GM18870 (cell line): ENCODE data around the gene TCP11L1.
"Not testable (repeated sequence)": the region's sequence is repeated elsewhere in the genome, so short reads cannot be mapped to it uniquely, and the experiment has no call there.

Source experiments
- ATAC-seq: cut with Tn5 transposase; IDR thresholded peaks from one replicate; pipeline ENCODE4 v1.9.1; 2021; ENCODE audit warnings: moderate library complexity; ENCODE audit not compliant: unreplicated experiment

The TCP11L1 gene

GRCh38 chr11:33064866-33065265 lies 25.5 kb downstream of the TCP11L1 start:
- ATAC-seq: no peak

DNA sequence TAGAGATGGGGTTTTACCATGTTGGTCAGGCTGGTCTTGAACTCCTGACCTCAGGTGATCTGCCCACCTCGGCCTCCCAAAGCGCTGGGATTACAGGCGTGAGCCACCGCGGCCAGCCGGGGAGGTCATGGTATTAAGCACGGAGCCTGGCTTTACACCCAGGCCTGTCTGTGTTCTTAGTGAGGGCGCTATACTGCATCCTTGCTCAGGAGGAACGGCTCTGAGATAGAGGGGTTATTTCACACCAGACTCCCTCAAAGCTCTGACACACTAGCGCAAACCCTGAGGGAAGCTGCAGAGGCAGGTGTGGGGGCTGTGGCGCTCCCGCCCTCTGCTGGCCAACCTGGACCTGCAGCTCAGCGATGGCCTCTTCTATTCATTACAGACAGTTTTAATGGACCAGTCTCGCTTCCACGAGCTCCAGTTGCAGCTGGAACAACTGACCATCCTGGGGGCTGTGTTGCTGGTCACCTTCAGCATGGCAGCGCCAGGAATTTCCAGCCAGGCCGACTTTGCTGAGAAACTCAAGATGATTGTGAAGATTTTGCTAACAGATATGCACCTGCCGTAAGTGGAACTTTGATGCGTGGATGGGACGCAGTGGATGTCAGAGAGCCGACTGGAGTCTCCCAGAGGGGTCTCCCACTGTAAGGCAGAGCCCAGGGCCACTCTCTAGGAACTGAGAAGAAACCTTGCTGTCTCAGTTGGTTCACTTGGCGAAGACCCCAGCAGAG lies 26.2 kb downstream of the TCP11L1 start:
- ATAC-seq: no peak

GRCh38 chr11:33067294-33067693 lies 27.9 kb downstream of the TCP11L1 start:
- ATAC-seq: no peak

DNA sequence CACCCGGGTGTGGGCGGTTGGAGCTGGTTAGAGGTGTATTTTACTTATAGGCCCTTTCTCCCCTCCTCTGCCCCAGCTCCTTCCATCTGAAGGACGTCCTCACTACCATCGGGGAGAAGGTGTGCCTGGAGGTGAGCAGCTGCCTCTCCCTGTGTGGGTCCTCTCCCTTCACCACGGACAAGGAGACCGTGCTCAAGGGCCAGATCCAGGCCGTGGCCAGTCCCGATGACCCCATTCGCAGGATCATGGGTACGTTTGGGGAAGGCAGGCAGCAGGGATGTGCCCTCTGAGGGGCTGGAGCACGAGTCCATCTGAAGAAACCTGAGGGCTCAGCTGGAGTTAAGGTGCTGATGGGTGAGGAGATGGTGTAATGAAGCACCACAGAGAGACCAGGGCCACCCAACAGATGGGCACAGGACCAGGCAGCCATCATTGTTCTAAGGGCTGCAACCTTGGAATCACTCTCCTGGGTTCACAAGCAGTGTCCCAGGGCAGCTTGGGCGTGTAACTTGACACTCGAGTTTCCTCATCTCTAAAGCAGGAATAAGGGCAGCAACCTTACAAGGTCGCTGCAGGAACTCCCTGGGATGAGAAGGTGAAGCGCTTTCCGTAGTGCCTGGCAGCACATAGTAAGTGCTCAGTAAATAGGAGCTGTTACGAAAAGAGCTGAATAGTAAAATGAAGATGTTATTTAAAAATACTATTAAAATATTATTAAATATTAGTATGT lies 29.4 kb downstream of the TCP11L1 start:
- ATAC-seq: no peak

GRCh38 chr11:33072465-33072864 lies 33.1 kb downstream of the TCP11L1 start:
- no peak for ATAC-seq

- no peak for ATAC-seq
Measured at GRCh38 chr11:33083918-33084317, 44.5 kb downstream of the TCP11L1 start.

- no peak for ATAC-seq
Measured at GRCh38 chr11:33086017-33086416, 46.6 kb downstream of the TCP11L1 start.

DNA sequence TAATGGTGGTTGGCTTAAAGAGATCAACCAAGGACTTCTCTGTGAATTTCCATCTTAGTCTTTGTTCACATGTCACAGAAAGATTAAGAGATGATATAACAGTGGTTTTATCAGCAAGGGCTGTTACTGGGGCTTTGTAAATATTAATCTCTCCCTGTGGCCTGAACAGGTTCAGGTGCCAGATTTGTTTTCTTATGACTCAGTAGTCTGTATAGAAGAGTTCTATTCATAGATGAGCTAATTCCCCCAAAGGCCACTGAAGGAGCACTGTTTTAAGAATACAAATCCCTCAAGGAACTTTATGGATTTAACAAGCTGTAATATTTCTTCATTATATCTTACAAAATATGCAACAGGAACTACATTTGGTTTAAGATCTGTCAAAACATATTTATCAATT lies 50.4 kb downstream of the TCP11L1 start:
- no peak for ATAC-seq

DNA sequence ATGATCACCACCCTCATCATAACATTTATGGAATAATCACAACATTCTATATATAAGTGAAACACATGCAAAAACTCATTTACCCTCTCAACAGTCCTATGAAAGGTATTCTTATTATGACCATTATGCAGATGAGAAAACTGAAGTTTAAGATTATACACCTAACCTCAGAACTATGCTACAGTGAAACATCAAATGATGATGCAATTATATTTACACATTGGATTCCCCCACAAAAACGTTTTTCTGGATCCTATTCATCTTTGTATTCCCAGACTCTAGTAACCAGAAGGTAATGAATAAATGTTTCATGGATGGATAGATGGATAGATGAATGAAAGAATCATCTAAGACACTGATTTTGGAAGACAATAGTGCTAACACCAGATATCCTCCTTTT lies 54.8 kb downstream of the TCP11L1 start:
- no peak for ATAC-seq

DNA sequence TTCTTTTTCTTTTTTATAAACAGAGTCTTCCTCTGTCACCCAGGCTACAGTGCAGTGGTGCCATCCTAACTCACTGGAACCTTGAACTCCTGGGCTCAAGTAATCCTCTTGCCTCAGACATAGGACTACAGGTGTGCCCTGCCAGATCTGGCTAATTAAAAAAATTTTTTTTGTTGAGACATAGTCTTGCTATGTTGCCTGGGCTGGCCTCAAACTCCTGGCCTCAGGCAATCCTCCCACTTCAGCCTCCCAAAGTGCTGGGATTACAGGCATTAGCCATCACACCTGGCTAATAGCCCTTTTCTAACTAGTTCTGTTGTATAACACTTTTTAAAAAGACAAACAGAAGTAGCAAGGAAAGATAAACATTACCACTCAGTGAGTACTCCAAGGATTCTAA lies 64.5 kb downstream of the TCP11L1 start:
- ATAC-seq: no peak

DNA sequence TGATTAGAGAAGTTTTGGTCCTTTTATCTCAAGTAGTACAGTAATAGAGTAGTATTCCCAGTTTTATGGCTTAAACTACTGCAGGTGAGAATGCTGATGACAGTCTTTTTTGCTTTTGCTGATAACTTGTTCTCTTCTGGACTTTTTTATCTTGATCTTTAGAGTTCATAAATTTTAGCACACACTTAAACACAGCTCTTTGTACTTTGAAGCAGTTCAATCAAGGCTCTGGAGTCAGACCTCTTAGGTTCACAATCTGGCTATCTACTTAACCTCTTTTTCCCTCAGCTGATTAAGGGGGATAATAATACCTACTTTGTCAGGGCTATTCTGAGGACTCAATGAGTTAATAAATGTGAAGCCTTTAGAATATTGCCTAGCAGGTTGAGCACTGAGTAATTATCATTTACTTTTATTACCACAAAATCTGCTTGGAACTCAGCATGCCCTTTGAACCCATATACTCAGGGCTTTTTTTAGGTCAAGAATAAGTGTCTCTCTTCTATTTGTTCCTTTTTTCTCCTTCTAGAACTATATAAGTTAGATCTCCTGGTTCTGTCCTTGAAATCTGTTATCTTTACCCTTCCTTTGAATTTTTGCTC lies 70.0 kb downstream of the TCP11L1 start:
- ATAC-seq: no peak

GRCh38 chr11:33110083-33110482 lies 70.7 kb downstream of the TCP11L1 start:
- ATAC-seq: no peak

DNA sequence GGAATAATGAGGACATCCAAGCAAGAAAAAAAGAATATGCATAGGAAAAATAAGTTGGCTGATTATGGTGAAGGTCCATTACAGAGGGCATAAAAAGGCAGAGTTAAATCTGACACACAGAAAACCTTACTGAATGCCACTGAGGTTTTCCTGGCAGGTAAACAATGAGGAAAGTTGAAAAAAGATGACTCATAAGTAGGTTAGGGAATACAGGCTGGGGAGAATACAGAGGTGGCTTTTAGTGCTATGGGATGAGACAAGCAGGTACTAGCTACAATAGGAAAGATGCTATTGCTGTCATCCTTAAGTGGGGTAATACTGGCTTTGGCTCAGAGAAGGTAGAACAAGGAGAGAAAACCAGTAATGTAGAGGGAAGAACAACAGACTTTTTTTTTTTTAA lies 77.2 kb downstream of the TCP11L1 start:
- no peak for ATAC-seq

GRCh38 chr11:33122696-33123095 lies 83.3 kb downstream of the TCP11L1 start:
- not testable (repeated sequence) for ATAC-seq
